GM23248 (cell line): ENCODE measurements around the gene PIK3C2B. TPM values are rescaled to one million over a fixed set of nuclear protein-coding genes. Genes with fewer than 3 reads are reported as not detected.

Source experiments
- DNase-seq: peaks from one replicate; pipeline ENCODE4 v3.0.0-alpha.2; 2015
- H2AFZ ChIP-seq: fragments of 200-600 bp; sonication (generic); 2 replicates; pipeline ENCODE4 v1.6.1; 2016; ENCODE audit warnings: antibody characterized with exemption
- H3F3A ChIP-seq: fragments of 200-600 bp; sonication (generic); 2 replicates; pipeline ENCODE4 v1.6.1; 2016; ENCODE audit warnings: mild to moderate bottlenecking, antibody characterized with exemption, mixed run types; ENCODE audit not compliant: insufficient read depth
- H3K27ac ChIP-seq: fragments of 200-600 bp; sonication (generic); 2 replicates; pipeline ENCODE4 v1.5.1; 2016; ENCODE audit warnings: mild to moderate bottlenecking
- H3K27me3 ChIP-seq: fragments of 200-600 bp; sonication (generic); replicated peaks from 2 replicates; pipeline ENCODE4 v1.6.1; 2016; ENCODE audit warnings: mild to moderate bottlenecking; ENCODE audit not compliant: insufficient read depth
- H3K36me3 ChIP-seq: fragments of 200-600 bp; sonication (generic); 2 replicates; pipeline ENCODE4 v1.6.1; 2016; ENCODE audit warnings: low read depth, mild to moderate bottlenecking
- H3K4me1 ChIP-seq: fragments of 200-600 bp; sonication (generic); 2 replicates; pipeline ENCODE4 v1.6.1; 2016; ENCODE audit warnings: mild to moderate bottlenecking; ENCODE audit not compliant: insufficient read depth
- H3K4me2 ChIP-seq: fragments of 200-600 bp; sonication (generic); one replicate; pipeline ENCODE4 v1.6.1; 2016; ENCODE audit warnings: mild to moderate bottlenecking; ENCODE audit not compliant: unreplicated experiment
- H3K4me3 ChIP-seq: fragments of 200-600 bp; sonication (generic); 2 replicates; pipeline ENCODE4 v1.5.1; 2016; ENCODE audit warnings: mild to moderate bottlenecking
- H3K79me2 ChIP-seq: fragments of 200-600 bp; sonication (generic); 2 replicates; pipeline ENCODE4 v1.6.1; 2016; ENCODE audit warnings: mild to moderate bottlenecking; ENCODE audit not compliant: insufficient read depth
- H3K9ac ChIP-seq: fragments of 200-600 bp; sonication (generic); 2 replicates; pipeline ENCODE4 v1.6.1; 2016; ENCODE audit warnings: mild to moderate bottlenecking
- H3K9me2 ChIP-seq: fragments of 200-600 bp; sonication (generic); 2 replicates; pipeline ENCODE4 v1.6.1; 2016; ENCODE audit warnings: mixed run types, mild to moderate bottlenecking, moderate library complexity; ENCODE audit not compliant: insufficient read depth
- H3K9me3 ChIP-seq: fragments of 200-600 bp; sonication (generic); one replicate; pipeline ENCODE4 v1.6.1; 2017; ENCODE audit warnings: low read depth
- H4K20me1 ChIP-seq: fragments of 200-600 bp; sonication (generic); 2 replicates; pipeline ENCODE4 v1.6.0; 2016; ENCODE audit not compliant: insufficient read depth
- EZH2 ChIP-seq: fragments of 200-600 bp; sonication (generic); IDR thresholded peaks from 2 replicates; pipeline ENCODE4 v1.6.1; 2018; ENCODE audit warnings: antibody characterized with exemption, mild to moderate bottlenecking; ENCODE audit not compliant: insufficient read depth, poor library complexity, severe bottlenecking
- EZH2phosphoT487 ChIP-seq: fragments of 200-600 bp; sonication (generic); IDR thresholded peaks from 2 replicates; pipeline ENCODE4 v1.6.1; 2018; ENCODE audit warnings: antibody characterized with exemption, moderate library complexity, mild to moderate bottlenecking, low read depth; ENCODE audit not compliant: insufficient read depth
- WGBS, 2 experiments: methylation state at CpG; one replicate each; pipeline ENCODE4 v1.1.6; 2015 to 2017; ENCODE audit warnings: low lambda C conversion rate in 2 of 2, low coverage in 1 of 2; ENCODE audit errors: missing lambda C conversion rate in 2 of 2; 5-methylcytosine and 5-hydroxymethylcytosine counted together
- in situ Hi-C: fragments of 300-500 bp; cut with MboI; formaldehyde crosslinking; loops from 2 replicates; pipeline ENCODE4 v1.15.0; 2020
- polyA plus RNA-seq: library from polyadenylated mRNA; unstranded; fragments of >200 nt; fragmentation: Nextera tagmentation; extraction: Ambion mirVana; gene quantifications from 2 replicates; pipeline ENCODE4 v1.2.1, GENCODE V29; 2016
- total RNA-seq: library from RNA; depleted of rRNA; stranded (reverse); fragments of >200 nt; shearing (Covaris generic); gene quantifications from 2 replicates; pipeline ENCODE4 v1.2.3, GENCODE V29; 2014

Gene PIK3C2B
- total and polyA plus RNA-seq, 2 experiments from 2014 or later = 0.20 to 0.76 TPM

DNA sequence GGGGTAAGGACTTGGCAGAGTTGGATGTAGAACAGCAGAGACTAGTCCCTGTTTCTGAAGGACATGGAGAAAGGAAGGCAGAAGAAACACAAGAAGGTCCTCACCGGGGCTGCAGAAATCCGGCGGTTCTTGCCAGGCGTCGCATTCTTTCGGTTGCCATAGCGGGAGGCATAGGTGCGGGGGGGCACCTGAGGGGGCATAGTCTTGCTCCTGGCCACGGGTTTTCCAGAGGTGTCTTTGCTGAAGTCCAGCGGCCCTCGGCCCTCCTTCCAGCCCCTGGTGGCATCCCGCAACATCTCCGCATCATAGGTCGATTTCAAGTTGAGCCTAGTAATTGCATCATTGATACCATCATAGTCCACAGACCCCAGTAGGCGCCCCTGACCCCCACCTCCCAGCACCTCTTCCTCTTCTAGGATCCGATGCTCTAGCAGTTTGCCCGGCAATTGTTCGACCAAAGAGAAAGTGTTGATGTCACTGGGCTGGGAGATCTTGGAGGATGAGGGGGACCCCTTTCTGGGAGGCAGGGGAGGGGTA lies 25.8 kb downstream of the PIK3C2B start:
- peaks cover 6% of the 10 kb centered on the region; the same call in 1 of the 2 replicates for H3K27me3 ChIP-seq
- H3K4me2 ChIP-seq = no peak overlapping the region
- no peak overlapping the region for H3K4me3 ChIP-seq
- H3K9ac ChIP-seq = no peak overlapping the region
- WGBS, 2 experiments = 78 to 80% methylated on average over 18 of the region's 18 CpGs
- no peaks in the 10 kb centered on the region for H3K9me3 ChIP-seq
- TF ChIP-seq EZH2phosphoT487 (no peak), EZH2 (no peak)
- H3F3A ChIP-seq = no peaks in the 10 kb centered on the region
- no peak overlapping the region for H2AFZ ChIP-seq
- no peak overlapping the region for H3K27ac ChIP-seq
- H3K9me2 ChIP-seq = no peaks in the 10 kb centered on the region
- H3K4me1 ChIP-seq = no peaks in the 10 kb centered on the region
- no peaks in the 10 kb centered on the region for H3K36me3 ChIP-seq
- H4K20me1 ChIP-seq = no peaks in the 10 kb centered on the region
- in situ Hi-C loops = no loop called here
- H3K79me2 ChIP-seq = no peaks in the 10 kb centered on the region
- no peak for DNase-seq

DNA sequence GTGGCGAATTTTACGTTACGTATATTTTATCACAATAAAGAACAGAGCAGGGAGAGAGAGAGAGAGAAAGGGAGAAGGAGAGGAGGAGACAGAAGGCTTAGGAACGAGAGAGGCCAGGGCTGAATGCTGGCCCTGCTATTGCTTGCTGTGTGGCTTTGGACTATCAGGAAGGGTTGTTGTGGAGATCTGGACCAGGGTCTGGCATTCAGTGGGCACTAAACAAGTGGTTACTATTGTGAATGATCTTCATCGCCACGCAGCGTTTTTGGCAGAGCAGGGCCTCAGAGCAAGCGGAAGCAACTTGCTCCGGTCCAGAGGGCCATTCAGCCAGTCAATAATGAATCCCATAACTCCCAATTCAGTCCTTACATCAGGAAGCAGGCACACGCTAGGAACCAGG lies 26.4 kb downstream of the PIK3C2B start:
- Histone ChIP-seq H2AFZ (no peak overlapping the region), H3K9me2 (no peaks in the 10 kb centered on the region), H3K4me2 (no peak overlapping the region), H3K79me2 (no peaks in the 10 kb centered on the region), H3K9ac (no peak overlapping the region), H3K9me3 (no peaks in the 10 kb centered on the region), H3K36me3 (no peaks in the 10 kb centered on the region), H3F3A (no peaks in the 10 kb centered on the region), H3K27ac (no peak overlapping the region), H3K4me1 (no peaks in the 10 kb centered on the region), H3K4me3 (no peak overlapping the region), H3K27me3 (peaks cover 6% of the 10 kb centered on the region; the same call in 1 of the 2 replicates), H4K20me1 (no peaks in the 10 kb centered on the region)
- WGBS, 2 experiments = 57 to 63% methylated on average over 10 of the region's 10 CpGs
- DNase-seq = no peak
- TF ChIP-seq EZH2 (no peak), EZH2phosphoT487 (no peak)
- in situ Hi-C loops = no loop called here

DNA sequence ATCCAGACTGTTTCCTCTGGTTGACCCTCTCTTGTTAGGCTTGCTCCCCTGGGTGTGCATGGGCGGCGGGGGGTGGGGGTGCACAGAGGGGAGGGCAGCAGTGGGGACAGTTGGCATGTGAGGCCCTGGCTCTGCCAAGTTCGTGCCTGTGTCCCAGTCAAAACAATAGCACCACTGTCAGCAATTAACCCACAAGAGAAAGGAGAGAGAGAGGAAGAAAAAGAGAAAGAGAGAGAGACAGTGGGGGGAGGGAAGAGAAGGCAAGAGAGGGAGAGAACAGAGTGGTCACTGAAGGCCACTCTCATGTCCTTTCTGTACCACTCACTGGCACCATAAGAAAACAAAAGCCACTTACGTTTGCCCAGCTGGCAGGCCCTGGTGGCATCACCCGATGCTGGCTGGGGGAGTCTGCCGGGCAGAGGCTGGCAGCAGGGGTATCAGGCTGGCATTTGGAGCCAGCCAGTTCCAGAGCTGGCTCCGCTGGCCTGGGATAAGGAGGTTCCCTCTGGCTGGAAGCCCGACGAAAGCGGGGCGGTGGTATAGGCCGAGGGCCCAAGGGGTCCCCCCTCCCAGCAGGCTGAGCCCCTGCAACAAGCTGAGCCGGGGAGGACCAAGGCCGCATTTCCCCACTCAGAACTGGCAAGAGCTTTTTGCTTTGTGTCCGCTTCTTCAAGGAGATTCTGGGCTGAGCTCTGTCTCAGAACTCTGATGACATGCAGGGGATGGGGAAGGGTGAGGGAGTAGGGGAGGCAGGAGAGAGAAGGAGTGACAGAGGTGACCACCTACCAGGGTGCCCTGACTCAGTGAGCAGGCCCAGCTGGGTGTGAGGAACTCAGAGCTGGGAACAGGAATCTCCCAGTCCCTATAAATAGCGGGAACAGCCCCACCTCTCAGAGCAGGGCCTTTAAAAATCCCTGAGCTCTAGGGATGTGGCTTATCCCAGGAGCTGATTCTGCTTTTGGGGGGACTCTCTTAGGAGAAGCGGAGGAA lies 27.9 kb downstream of the PIK3C2B start:
- H3K9ac ChIP-seq = no peak overlapping the region
- in situ Hi-C loops = no loop called here
- H3K4me1 ChIP-seq = no peaks in the 10 kb centered on the region
- H3K27me3 ChIP-seq = peaks cover 6% of the 10 kb centered on the region; the same call in 1 of the 2 replicates
- H3K4me3 ChIP-seq = no peak overlapping the region
- H4K20me1 ChIP-seq = no peaks in the 10 kb centered on the region
- H3K36me3 ChIP-seq = no peaks in the 10 kb centered on the region
- no peaks in the 10 kb centered on the region for H3K79me2 ChIP-seq
- TF ChIP-seq EZH2phosphoT487 = no peak
- no peak for TF ChIP-seq EZH2
- H2AFZ ChIP-seq = no peak overlapping the region
- H3K9me2 ChIP-seq = no peaks in the 10 kb centered on the region
- no peaks in the 10 kb centered on the region for H3F3A ChIP-seq
- H3K9me3 ChIP-seq = no peaks in the 10 kb centered on the region
- H3K4me2 ChIP-seq = no peak overlapping the region
- DNase-seq = no peak
- WGBS, 2 experiments = 50 to 57% methylated on average over 16 to 17 of the region's 17 CpGs
- H3K27ac ChIP-seq = no peak overlapping the region

DNA sequence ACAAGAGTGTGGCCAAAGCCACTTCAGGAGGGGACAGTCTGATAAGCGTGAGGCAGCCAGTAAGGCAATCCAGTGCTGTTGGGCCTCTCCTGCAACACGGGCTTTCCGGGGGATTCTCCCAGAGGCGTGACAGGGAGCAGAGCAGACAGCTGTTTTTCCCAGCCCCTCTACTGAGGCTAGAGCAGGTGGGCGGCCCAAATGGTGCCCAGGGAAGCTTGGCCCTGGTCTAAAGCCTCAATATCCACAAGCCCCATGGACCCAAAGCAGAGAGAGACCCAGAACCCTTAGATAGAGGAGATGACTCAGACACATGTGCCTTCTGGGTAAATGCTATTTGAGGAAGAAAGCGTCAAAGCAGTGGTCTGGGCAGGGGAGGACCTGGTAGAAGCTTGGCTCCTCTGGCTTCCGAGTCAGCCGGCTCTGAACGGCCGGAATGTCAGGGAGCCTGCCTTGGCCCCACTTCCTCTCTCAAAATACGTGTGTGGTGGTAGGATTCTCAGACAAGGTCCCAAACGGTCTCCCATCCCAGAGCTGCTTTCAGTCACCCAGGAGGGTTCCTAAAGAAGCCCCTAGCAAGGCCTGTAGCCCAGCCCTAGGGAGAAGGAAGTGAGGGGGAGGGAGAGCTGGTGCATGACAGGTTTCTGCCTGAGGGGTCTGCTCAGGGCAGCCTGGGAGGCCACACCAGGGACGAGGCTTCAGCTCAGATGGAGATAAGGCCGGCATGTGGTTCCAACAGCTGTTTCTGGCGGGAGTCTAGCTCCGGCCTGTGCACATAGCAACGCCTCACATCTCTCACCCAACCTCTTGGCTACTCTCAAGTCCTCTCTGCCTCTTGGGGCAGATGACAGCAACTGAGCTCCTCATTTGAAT lies 28.8 kb downstream of the PIK3C2B start:
- H3K36me3 ChIP-seq = no peaks in the 10 kb centered on the region
- H4K20me1 ChIP-seq = no peaks in the 10 kb centered on the region
- H3K4me1 ChIP-seq = no peaks in the 10 kb centered on the region
- H3K9me3 ChIP-seq = no peaks in the 10 kb centered on the region
- 48 to 55% methylated on average over 17 of the region's 17 CpGs for WGBS, 2 experiments
- H3K9me2 ChIP-seq = no peaks in the 10 kb centered on the region
- no peak overlapping the region for H2AFZ ChIP-seq
- H3K9ac ChIP-seq = no peak overlapping the region
- H3K27me3 ChIP-seq = peaks cover 6% of the 10 kb centered on the region; the same call in 1 of the 2 replicates
- no peak for DNase-seq
- no peaks in the 10 kb centered on the region for H3K79me2 ChIP-seq
- H3K27ac ChIP-seq = no peak overlapping the region
- no peak overlapping the region for H3K4me2 ChIP-seq
- H3K4me3 ChIP-seq = no peak overlapping the region
- in situ Hi-C loops = no loop called here
- TF ChIP-seq EZH2 (no peak), EZH2phosphoT487 (no peak)
- H3F3A ChIP-seq = no peaks in the 10 kb centered on the region
